Urothelium cell line (cell line): ENCODE measurements around the gene DDX46.
A peak's percentile ranks its signal among the peaks of the same experiment; 100 is the strongest.
"Not testable (repeated sequence)": the region's sequence is repeated elsewhere in the genome, so short reads cannot be mapped to it uniquely, and the experiment has no call there.

Experiments
- DNase-seq: peaks from one replicate; pipeline ENCODE4 v3.0.0; 2011; ENCODE audit warnings: low spot score, mixed read lengths
- FAIRE-seq: peaks from 2 replicates; lab custom pipeline; 2011; peaks lifted over from hg19 to GRCh38; lab: Jason Lieb, UNC

DDX46 gene

DNA sequence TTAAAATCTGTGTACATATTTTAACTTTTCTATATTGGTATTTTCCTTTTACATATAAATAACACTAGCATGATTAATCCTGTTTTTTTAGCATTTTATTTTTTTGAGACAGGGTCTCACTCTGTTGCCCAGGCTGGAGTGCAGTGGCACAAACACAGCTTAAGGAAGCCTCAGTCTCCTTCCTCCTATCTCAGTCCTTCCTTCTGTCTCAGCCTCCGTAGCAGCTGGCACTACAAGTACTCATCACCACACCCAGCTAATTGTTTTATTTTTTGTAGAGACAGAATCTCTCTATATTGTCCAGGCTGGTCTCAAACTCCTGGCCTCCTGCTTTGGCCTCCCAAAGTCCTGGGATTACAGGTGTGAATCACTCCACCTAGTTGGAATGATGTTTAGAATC is 85.7 kb downstream of the DDX46 start:
- FAIRE-seq = no peak
- DNase-seq = no peak

DNA sequence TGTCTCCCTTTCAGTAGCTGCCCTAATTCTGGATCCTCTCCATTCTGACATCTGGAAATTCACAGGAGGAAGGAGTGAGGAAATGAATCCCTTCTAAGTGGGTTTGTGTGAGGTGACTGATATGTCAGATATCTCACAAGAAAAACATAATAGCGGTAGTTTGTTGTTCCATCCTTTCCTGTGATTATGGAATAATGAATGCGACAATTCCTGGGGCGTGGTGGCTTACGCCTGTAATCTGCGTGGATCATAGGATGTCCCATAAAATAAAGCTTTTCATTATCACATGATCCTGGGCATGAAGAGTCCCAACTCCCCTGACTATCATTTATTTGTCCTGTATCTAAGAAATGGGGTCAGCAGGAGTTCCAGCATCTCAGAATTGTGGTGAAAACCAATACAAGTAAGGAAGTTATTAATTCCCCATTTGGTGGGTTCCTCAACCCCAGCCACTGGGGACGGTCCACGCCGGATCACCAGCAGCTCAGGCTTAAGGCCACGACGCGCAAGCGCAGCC is 86.8 kb downstream of the DDX46 start:
- no peak for FAIRE-seq
- no peak for DNase-seq

DNA sequence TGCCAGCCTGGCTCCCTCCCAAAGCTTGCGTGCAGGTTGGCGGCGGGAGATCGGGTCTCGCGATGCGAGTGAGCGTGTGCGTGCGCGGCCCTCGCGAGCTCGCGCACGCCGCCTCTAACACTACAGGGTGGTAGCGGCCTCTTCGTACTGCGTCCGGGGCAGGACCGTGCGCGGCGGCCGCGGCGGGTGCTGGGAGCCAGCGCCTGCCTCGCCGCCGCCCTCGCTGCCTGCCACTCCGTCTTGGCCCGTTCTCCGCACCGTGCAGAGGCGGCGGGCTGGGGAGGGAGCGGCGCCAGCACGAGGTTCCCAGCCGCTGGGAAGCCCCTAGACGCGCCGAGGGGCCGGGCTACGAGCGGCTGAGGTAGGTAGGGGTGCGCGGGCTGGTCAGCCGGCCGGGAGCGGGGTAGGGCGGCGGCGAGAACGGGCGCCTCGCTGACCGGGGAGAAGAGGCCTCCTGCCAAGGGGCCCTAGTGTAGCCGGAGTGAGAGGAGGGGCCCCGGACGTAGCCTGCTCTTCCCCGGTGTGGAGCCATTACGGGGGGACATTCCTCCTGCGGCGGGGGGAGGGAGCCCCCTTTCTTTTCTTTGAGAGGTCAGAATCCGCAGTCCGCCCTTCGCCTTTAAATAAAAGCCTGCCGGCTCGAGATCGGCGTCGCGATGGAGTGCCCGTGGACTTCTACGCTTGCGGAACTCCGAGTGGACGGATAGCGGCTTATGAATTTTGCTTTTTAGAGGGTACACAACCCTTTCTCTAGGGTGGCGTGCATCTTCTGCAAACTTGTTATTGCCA is 87.5 kb downstream of the DDX46 start, which contains the start of gene C5orf24:
Gene C5orf24 (plus strand): TSS at position 117 of the 789 bp plus-strand sequence. CDS start 8,933 bp downstream, outside the sequence.
- DNase-seq = peak; percentile 93
- FAIRE-seq = peak; percentile 58

DNA sequence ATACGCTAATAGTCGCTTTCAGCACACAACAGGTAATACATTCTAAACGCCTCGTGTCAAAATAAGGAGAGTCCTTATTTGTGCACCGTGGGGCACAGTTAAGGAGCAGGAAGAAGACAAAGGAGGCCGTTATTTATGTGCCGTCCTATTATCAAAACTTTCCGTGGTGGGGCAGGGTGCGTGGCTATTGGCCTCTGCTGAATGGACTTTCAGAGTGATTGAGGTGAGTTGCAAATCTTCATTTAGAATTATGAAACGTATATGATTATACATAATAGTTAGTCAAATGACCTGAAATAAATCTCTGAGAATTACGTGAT is 88.0 kb downstream of the DDX46 start:
- DNase-seq = no peak
- FAIRE-seq = no peak

DNA sequence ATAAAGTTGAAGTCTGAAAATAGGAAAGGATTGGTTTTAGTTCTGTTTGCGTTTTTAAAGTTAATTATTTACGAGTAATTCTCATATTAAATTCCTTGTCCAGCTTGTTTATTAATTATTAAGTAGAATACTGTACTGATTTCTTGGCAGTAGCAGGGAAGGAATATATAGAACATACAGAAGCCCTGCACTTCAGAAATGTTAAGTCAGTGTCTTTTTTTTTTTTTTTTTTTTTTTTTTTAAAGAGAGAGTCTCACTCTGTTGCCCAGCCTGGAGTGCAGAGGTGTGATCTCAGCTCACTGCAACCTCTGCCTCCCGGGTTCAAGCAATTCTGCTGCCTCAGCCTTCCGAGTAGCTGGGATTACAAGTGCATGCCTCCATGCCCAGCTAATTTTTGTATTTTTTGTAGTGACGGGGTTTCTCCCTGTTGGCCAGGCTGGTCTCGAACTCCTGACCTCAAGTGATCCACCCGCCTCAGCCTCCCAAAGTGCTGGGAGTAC is 90.9 kb downstream of the DDX46 start:
- FAIRE-seq, DNase-seq: not testable (repeated sequence)

DNA sequence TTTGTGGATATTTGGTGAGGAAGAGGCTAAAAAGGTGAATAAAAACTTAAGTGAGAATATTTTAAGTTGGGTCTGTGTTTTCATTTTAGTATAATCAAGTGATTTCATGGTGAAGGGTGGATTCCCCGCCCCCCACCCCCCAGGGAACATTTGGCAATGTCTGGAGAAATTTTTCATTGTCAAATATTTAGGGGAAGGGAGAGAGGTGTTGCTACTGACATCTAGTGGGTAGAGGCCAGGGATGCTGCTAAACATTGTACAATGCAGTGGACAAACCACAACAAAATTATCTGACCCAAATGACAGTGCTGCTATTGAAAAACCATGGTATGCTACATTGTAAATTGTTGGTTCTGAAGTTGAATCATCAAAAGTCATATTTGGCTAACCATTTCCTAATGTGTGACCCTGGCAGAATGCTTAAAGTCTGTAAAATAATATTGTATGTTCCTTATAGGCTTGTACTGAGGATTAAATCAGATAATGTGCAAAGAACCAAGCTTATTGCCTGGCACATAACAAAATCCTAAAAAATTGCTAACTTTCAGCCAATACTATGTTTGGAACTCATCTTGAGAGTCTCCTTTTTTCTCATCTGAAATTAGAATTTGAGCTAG is 92.8 kb downstream of the DDX46 start:
- FAIRE-seq = no peak
- no peak for DNase-seq

DNA sequence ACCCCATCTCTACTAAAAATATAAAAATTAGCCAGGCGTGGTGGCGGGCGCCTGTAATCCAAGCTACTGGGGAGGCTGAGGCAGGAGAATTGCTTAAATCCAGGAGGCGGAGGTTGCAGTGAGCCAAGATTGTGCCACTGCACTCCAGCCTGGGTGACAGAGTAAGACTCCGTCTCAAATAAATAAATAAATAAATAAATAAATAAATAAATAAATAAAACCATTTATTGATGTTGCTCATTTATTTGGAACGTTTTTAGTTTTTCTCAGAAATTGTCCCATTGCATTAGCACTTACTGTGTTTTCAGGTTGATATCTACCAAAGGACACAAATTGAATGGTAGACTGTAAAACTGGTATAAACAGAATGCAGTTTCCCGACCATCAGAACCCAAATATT is 97.9 kb downstream of the DDX46 start:
- not testable (repeated sequence) for FAIRE-seq

DNA sequence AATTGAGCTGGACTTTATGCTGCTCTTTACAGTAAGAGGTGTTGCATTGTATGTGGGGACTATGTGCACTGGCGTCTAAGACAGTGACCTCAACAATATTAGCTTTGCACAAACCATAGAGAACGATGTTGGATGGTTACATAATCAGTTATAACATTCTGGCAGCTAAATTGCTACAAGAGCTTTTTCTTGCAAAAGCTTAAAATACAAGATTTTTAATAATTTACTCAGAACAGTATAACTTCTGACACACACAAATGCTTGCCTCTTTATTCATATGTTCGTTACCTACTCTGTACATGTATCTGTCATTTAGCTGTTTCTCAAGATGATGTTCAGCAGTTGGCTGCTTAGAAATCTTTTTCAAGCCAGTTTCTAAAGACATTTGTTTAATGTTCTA is 98.8 kb downstream of the DDX46 start:
- no peak for DNase-seq
- no peak for FAIRE-seq

More for the DNA sequence above, 97.9 kb downstream of the DDX46 start:
- DNase-seq = not testable (repeated sequence)

DNA sequence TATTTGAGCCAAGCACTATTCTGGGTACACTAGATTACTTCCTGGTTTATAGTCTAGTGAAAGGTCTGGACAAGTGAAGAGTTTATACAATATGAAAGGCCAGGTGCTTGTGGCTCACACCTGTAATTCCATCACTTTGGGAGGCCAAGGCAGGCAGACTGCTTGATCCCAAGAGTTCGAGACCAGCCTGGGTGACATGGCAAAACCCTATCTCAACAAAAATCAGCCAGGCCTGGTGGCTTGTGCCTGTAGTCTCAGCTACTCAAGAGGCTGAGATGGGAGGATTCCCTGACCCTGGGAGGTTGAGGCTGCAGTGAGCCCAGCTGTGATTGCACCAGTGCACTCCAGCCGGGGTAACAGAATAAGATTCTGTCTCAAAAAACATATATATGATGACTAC is 106.1 kb downstream of the DDX46 start:
- FAIRE-seq (no peak), DNase-seq (no peak)

DNA sequence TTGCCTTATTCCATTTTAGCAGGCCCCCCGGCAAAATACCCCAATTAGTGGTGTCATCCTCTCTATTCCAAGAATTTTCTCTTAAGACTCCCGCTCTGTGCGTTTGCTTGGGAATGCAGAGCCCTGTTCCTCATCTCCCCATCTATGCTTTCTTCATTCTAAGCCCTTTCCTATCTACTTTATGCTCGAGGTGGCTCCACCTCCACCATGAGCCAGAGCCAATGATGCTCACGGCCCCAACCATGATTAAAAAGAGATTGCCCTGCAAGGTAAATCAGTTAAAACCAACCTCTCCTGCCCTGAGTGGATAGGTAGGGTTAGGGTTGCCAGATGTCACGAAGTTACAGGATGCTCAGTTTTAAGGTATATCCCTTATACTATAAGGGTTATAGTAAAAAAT is 114.9 kb downstream of the DDX46 start:
- FAIRE-seq (no peak), DNase-seq (peak; percentile 4)

DNA sequence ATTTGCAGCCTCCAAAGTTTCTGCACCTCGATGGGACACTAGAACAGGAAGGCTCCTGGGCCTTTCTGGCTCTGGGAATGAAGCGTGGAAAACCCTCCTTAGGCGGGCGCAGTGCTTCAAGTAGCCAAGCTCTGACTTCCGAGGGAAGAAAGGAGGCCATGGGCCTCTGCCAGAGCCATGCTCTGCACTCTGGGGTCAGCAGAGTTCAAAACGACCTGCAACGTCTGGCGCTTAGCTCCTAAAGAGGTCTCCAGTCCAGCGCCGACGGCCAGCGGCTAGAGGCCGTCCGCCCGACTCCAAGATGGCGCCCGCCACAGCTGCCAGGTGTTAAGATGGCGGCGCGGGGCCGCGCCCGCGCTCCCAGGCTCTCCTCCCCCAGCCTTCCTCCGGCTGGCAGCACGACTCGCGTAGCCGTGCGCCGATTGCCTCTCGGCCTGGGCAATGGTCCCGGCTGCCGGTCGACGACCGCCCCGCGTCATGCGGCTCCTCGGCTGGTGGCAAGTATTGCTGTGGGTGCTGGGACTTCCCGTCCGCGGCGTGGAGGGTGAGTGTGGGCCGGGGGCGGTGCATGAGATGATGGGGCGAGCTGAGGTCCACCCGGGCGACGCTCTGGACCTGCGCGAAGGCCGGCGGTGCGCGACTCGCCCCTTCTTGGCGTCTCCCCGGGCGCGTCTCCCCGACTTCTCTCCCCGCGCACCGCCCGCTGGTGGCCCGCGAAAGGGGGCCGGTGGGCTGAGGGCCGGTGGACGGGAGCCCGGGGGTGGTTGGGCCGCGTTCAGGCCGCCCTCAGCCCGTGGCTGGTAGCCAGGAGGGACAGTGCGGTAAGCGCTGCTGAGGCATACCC is 115.6 kb downstream of the DDX46 start, which contains the start of gene TXNDC15:
Gene TXNDC15 (plus strand): TSS at position 385 of the 844 bp plus-strand sequence. CDS start 57 bp downstream, at position 442.
- FAIRE-seq = no peak

DNA sequence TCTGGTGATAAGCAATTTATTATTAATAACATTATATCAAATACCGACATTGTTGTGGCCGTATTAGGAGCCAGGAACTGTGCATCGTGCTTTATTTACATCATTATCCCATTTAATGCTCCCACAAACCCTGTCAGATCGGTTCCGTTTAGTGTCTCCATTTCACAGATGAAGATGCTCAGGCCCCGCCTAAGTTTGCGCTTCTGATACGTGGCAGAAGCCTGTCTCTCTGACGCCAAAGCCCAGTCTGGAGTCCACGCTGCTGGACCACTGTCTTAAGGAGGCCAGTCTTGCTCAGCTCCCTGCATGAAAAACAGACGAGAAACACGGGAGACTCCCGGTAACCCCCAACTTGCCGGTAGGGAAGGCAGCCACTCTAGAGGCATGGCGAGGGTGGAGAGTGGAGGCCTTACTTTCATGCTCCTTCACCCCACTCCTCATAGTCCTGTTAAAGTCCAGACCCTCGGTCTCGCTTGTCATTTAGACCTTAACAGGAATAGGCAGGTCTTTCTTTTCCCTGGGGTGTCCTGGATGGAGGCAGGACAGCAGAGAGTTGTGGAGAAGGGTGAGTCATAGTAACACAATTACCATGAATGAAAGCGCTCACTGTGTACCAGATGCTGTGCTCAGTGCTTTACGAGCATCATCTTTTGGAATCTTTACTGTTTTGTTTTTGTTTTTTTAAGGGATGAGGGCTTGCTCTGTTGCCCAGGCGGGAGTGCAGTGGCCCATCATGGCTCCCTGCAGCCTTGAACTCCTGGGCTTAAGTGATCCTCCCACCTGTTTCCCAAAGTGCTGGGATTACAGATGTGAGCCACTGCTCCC is 116.5 kb downstream of the DDX46 start:
- peak; percentile 61 for DNase-seq
- FAIRE-seq = no peak

More for the DNA sequence above, 115.6 kb downstream of the DDX46 start, which contains the start of gene TXNDC15:
- DNase-seq = peak; percentile 85

DNA sequence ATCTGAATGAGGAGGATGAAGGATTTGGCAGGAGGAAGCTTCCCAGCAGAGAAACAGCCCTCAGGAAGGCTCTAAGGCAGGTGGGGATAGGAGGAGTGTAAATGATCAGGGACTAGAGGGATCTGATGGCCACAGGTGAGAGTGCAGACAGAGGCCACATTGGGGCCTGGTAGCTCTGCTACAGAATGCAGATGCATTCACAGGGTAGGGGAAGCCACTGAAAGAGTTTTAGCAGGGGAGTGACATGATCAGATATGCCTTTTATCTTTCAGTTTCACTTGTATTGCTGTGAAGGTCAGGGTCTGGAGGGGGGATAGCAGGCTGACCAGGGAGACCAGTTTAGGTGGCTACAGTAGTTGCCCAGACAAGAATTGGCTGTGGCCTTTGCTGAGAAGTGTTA is 118.6 kb downstream of the DDX46 start:
- FAIRE-seq (no peak), DNase-seq (no peak)

DNA sequence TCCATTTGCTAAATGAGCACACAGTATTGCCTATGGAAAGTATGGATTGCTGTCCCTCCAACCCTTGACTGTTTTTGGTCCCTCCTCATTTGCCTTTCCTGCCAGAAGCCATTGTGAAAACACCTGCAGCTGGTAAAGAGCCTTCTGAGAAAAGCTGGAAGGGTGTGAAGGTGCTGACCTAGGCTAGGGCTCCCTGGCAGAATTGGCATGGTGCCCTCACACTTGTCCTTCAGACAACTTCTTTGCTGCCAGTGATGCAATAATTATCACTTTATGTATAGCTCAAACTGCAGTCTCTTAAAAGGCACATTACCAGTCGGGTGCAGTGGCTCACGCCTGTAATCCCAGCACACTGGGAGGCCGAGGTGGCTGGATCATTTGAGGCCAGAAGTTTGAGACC is 119.8 kb downstream of the DDX46 start:
- FAIRE-seq (no peak), DNase-seq (no peak)

DNA sequence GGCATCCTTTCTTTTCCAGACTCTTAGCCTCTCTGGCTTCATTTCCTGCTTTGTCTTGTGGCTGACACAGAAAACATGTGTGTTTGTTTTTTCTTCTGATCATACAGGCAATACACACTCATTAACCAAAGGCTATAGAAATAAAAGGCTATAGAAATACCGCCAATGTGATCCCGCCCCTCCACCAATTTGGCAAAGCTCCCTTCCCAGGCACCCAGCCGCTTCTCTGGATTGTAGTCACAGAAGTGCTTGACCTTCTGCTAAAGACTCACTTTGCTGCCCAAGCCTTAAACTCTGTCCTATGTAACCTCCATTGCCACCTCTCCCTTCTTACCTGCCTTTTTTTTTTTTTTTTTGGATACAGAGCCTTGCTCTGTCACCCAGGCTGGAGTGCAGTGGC is 120.9 kb downstream of the DDX46 start:
- DNase-seq (no peak), FAIRE-seq (no peak)
